Astrocyte (in vitro differentiated cells and primary cell): ENCODE measurements around the gene PEX5L.

Experiments
- CTCF ChIP-seq: IDR thresholded peaks from 2 replicates; pipeline ENCODE4 v1.5.1; 2011; ENCODE audit warnings: low read depth, mild to moderate bottlenecking, inconsistent platforms, low read length, moderate library complexity; ENCODE audit not compliant: insufficient read depth
- EZH2 ChIP-seq: IDR thresholded peaks from 2 replicates; pipeline ENCODE4 v1.6.1; 2012; ENCODE audit warnings: mild to moderate bottlenecking, low read length, inconsistent platforms; ENCODE audit not compliant: insufficient read depth

GRCh38 chr3:179788996-179789395 is 247.7 kb downstream of the PEX5L start:
- TF ChIP-seq CTCF (no peak), EZH2 (no peak)
